Adrenal gland (tissue), 12 donors: ENCODE measurements around the gene SUN2. TPM values are rescaled to one million over a fixed set of nuclear protein-coding genes. Genes with fewer than 3 reads are reported as not detected.
A peak's percentile ranks its signal among the peaks of the same experiment; 100 is the strongest.

ENCODE experiments used
- DNase-seq, 7 donors: peaks; one replicate each; pipeline ENCODE4 v3.0.0-alpha.2; 2019 to 2020
- H3K27ac ChIP-seq, 5 donors: fragments of 200-600 bp; sonication (generic) in 4 of 5; 1 replicate in 3 of 5; 2 replicates in 2 of 5; pipeline versions ENCODE4 v1.5.1 to v1.8.0; 2016 to 2020; ENCODE audit warnings: mild to moderate bottlenecking in 1 of 5
- H3K27me3 ChIP-seq: fragments of 200-600 bp; 2 replicates; pipeline ENCODE4 v1.8.0; 2021
- H3K36me3 ChIP-seq, 2 donors: fragments of 200-600 bp; replicated peaks in 1 of 2; 1 replicate in 1 of 2; 2 replicates in 1 of 2; pipeline versions ENCODE4 v1.5.1 to v1.8.0; 2018 to 2022
- H3K4me1 ChIP-seq, 2 donors: fragments of 200-600 bp; replicated peaks in 1 of 2; 1 replicate in 1 of 2; 2 replicates in 1 of 2; pipeline versions ENCODE4 v1.5.1 to v1.8.0; 2018 to 2021
- H3K4me3 ChIP-seq, 4 donors: fragments of 200-600 bp; sonication (generic) in 3 of 4; one replicate each; pipeline ENCODE4 v1.5.1; 2016 to 2018
- H3K9me3 ChIP-seq, 3 donors: fragments of 200-600 bp; sonication (generic) in 1 of 3; replicated peaks in 1 of 3; 1 replicate in 2 of 3; 2 replicates in 1 of 3; pipeline versions ENCODE4 v1.5.1 to v1.8.0; 2016 to 2021
- POLR2A ChIP-seq, 2 donors: fragments of 450-650 bp; IDR thresholded peaks; one replicate each; pipeline ENCODE4 v1.6.1; 2017; ENCODE audit warnings: antibody characterized with exemption in 2 of 2, mild to moderate bottlenecking in 2 of 2, moderate library complexity in 1 of 2
- WGBS, 4 donors: extraction: QIAGEN DNeasy Blood & Tissue Kit in 2 of 4; methylation state at CpG; one replicate each; pipeline versions ENCODE4 v1.1.5 to v1.1.7; 2013 to 2017; 5-methylcytosine and 5-hydroxymethylcytosine counted together
- intact Hi-C, 2 donors: fragments of 100-400 bp; cut with DNase I; formaldehyde crosslinking; loops; one replicate each; pipeline versions ENCODE4 v1.14.1 to v1.15.0; 2022 to 2023
- polyA plus RNA-seq, 3 donors: library from polyadenylated mRNA; stranded (reverse); fragments of 200-250 nt in 2 of 3; fragments of 350-450 nt in 1 of 3; fragmentation: Illumina TruSeq in 1 of 3; extraction: RNeasy Lipid Tissue Mini Kit (QIAGEN cat#74804) in 1 of 3; gene quantifications; one replicate each; pipeline ENCODE4 v1.2.3, GENCODE V29; 2013 to 2014
- total RNA-seq, 9 donors: library from RNA; depleted of rRNA in 4 of 9; stranded (reverse); fragments of >200 nt in 4 of 9; fragments of 120-200 nt in 1 of 9; fragmentation: NEBNext Ultra II Directional in 1 of 9; extraction: Animal tissue kit (Norgen Biotek cat#: 25700) in 1 of 9; gene quantifications; one replicate each; pipeline versions ENCODE4 v1.1.0 to v1.2.4, GENCODE V29; 2013 to 2023
- TF ChIP-seq, protein P1 (sequence below), 6 experiments: fragments of 450-650 bp in 4 of 6; fragments of 200-600 bp in 2 of 6; sonication (generic) in 1 of 6; IDR thresholded peaks; 1 replicate in 5 of 6; 2 replicates in 1 of 6; pipeline versions ENCODE4 v1.5.1 to v1.8.0; 2016 to 2021; ENCODE audit warnings: antibody characterized with exemption in 6 of 6, mild to moderate bottlenecking in 2 of 6, moderate library complexity in 1 of 6
- donor health status: healthy with polysubstance abuse.
- donor health status: Bipolar disorder and iron deficiency.
- donor health status: DM: yes; HTN: yes; CAD: no.
- donor health status: DM: no; HTN: no; CAD: no.
- donor health status: DM: no; HTN: no; CAD: no.
- donor health status: DM: yes; HTN: yes; CAD: no.

The SUN2 gene
- total and polyA plus RNA-seq, 12 donors: 13.0 to 196 (median 86.9) TPM

DNA sequence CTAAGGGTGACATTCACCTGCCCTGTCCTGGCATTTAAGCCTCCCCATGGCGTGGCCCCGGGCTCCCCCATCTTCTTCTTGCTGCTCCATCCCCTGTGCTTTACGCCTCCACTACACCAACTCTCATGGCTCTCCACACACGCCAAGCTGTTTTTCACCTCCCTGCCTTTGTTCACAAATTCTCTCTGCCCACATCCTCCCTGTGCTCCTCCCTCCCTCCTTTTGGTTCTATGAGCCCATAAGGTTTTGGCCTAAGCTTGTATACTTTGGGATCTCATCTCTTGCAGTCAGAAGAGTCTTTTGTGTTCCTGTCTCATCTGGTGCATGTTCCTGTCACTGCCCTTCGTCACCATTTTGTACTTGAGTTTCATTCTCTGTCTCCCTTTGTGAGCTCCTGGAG is 42.7 kb upstream of the SUN2 start:
- intact Hi-C loops: no loop called here
- no peak overlapping the region for H3K4me3 ChIP-seq
- H3K27me3 ChIP-seq: no peaks in the 10 kb centered on the region
- H3K27ac ChIP-seq: no peak overlapping the region
- WGBS, 4 donors: 66 to 72% (median 70%) methylated on average over 5 of the region's 5 CpGs
- H3K36me3 ChIP-seq: no peaks in the 10 kb centered on the region
- H3K9me3 ChIP-seq: no peaks in the 10 kb centered on the region
- TF ChIP-seq, protein P1, sequence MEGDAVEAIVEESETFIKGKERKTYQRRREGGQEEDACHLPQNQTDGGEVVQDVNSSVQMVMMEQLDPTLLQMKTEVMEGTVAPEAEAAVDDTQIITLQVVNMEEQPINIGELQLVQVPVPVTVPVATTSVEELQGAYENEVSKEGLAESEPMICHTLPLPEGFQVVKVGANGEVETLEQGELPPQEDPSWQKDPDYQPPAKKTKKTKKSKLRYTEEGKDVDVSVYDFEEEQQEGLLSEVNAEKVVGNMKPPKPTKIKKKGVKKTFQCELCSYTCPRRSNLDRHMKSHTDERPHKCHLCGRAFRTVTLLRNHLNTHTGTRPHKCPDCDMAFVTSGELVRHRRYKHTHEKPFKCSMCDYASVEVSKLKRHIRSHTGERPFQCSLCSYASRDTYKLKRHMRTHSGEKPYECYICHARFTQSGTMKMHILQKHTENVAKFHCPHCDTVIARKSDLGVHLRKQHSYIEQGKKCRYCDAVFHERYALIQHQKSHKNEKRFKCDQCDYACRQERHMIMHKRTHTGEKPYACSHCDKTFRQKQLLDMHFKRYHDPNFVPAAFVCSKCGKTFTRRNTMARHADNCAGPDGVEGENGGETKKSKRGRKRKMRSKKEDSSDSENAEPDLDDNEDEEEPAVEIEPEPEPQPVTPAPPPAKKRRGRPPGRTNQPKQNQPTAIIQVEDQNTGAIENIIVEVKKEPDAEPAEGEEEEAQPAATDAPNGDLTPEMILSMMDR (IDR thresholded peaks at IDR 0.05): no peak
- TF ChIP-seq POLR2A (IDR thresholded peaks at IDR 0.05): no peak
- peaks cover 0 to 1% of the 10 kb centered on the region in 2 donors for H3K4me1 ChIP-seq
- no peak for DNase-seq

- no peak for DNase-seq
- Histone ChIP-seq H3K27ac (no peak overlapping the region), H3K27me3 (no peaks in the 10 kb centered on the region), H3K36me3 (no peaks in the 10 kb centered on the region), H3K4me1 (peaks cover 8 to 10% of the 10 kb centered on the region in 2 donors), H3K4me3 (no peak overlapping the region), H3K9me3 (no peaks in the 10 kb centered on the region)
- TF ChIP-seq POLR2A (IDR thresholded peaks at IDR 0.05): no peak
- intact Hi-C loops: no loop called here
- WGBS, 4 donors: 69 to 82% (median 74%) methylated on average over 12 of the region's 12 CpGs
These were observed 40.6 kb upstream of the SUN2 start for GRCh38 chr22:38796262-38796957.

DNA sequence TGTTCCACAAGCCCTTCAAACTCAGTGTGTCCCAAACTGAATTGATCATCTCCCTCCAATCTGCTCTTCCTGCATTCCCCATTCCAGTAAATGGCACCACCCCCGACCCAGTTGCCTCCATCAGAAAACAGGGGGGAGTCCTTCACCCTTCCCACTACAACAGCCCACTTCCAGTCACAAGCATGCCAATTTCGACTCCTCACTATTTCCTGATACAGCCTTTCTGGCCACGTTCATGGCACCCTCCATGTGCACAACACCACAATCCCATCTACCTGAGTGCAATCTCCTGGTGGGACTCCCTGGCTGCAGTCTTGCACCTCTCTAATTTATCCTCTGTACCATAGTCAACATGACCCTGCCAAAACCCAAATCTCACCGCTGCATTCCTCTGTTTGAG is 39.8 kb upstream of the SUN2 start:
- DNase-seq: no peak

DNA sequence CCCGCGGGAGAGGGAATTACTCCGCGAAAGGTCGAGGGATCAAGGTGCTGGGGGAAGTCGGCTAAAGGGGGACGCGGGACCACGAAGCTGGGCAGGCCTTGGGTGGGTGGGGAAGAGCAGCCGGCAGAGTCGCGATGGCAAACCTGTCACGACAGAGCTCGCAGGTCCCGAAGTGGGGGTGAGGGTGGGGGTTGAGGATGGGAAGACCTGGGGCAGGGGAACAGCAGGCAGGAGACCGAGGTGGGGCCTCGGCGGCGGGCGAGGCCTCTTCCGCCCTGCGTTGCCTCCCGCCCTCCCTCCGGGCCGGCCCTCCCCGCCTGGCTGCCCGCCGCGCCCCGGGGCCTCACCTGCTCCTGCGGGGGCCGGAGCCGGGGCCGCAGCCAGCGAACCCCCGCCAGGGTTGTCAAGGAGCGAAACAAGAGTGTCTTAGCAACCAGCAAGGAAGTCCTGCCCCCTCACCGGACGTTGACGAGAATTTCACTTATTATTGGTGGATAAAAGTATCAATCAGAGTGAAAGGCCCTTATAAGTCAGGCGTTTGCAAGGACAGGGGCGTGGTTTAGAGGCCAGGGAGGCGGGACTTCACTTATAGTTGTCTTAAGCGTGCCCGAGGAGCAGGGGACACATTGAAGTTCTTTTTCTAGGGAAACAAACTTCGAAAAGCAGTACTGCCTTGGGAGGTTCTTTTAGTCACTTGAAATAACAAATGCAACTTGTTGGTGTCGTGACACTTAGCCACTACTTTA is 38.1 kb upstream of the SUN2 start, which contains the start of gene DNAL4:
Gene DNAL4, minus strand, starts transcription at position 423 of the 746 bp plus-strand sequence. CDS start 11,412 bp downstream, outside the sequence.
- H3K36me3 ChIP-seq: peaks cover 0 to 4% of the 10 kb centered on the region in 2 donors
- H3K27me3 ChIP-seq: no peaks in the 10 kb centered on the region
- H3K4me3 ChIP-seq: peak within 1 kb of the TSS; percentile 72 to 85 (median 78)
- TF ChIP-seq, protein P1 (IDR thresholded peaks at IDR 0.05): no peak
- peak; percentile 28 to 62 for TF ChIP-seq POLR2A (IDR thresholded peaks at IDR 0.05)
- peak; percentile 92 to 99 (median 97) for DNase-seq
- 0 to 1% (median 0%) methylated on average over 26 to 47 of the region's 47 CpGs for WGBS, 4 donors
- intact Hi-C loops: no loop called here
- H3K4me1 ChIP-seq: peaks cover 12 to 17% of the 10 kb centered on the region in 2 donors
- peak within 1 kb of the TSS in 4 of 5 donors; percentile 53 to 85 (median 68) for H3K27ac ChIP-seq
- H3K9me3 ChIP-seq: no peaks in the 10 kb centered on the region

More for the DNA sequence above, 39.8 kb upstream of the SUN2 start:
- H3K27ac ChIP-seq: no peak overlapping the region
- H3K4me3 ChIP-seq: no peak overlapping the region
- no peaks in the 10 kb centered on the region for H3K36me3 ChIP-seq
- no peaks in the 10 kb centered on the region for H3K27me3 ChIP-seq
- WGBS, 4 donors: 53 to 70% (median 66%) methylated on average over 4 of the region's 4 CpGs
- intact Hi-C loops: no loop called here
- H3K4me1 ChIP-seq: peaks cover 8 to 10% of the 10 kb centered on the region in 2 donors
- no peaks in the 10 kb centered on the region for H3K9me3 ChIP-seq
- TF ChIP-seq, protein P1 (IDR thresholded peaks at IDR 0.05): no peak
- TF ChIP-seq POLR2A (IDR thresholded peaks at IDR 0.05): no peak
